ENCODE data around the gene UTP11.
"Not testable (repeated sequence)": the region's sequence is repeated elsewhere in the genome, so short reads cannot be mapped to it uniquely, and the experiment has no call there.

Gene UTP11

GRCh38 chr1:38027201-38028104 lies 14.9 kb downstream of the UTP11 start:
- no peak for DNase-seq (ENCODE audit: low spot score)

GRCh38 chr1:38028105-38028591 lies 15.6 kb downstream of the UTP11 start:
- no peak for DNase-seq (ENCODE audit: low spot score)

DNA sequence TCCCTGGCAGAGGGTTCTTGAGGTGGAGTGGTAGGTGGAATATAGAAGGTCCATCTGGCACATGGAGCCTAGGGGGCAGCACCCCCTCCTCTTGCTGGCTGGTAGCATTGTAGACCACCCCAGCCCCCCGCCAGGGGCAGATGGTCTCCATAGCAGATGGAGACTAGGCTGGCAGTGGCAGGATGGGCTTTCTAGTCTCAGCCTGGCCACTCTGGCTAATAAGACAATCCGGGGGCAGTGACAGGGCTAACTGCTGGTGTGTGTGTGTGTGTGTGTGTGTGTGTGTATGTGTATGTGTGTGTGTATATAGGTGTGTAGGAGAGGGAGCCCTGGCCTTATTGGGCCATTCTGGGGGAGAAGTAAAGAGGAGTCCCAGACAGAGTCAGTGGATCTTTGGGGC lies 16.1 kb downstream of the UTP11 start:
- DNase-seq (ENCODE audit: low spot score) = no peak

- no peak for DNase-seq (ENCODE audit: low spot score)
These were observed 16.6 kb downstream of the UTP11 start for GRCh38 chr1:38029081-38029681.

DNA sequence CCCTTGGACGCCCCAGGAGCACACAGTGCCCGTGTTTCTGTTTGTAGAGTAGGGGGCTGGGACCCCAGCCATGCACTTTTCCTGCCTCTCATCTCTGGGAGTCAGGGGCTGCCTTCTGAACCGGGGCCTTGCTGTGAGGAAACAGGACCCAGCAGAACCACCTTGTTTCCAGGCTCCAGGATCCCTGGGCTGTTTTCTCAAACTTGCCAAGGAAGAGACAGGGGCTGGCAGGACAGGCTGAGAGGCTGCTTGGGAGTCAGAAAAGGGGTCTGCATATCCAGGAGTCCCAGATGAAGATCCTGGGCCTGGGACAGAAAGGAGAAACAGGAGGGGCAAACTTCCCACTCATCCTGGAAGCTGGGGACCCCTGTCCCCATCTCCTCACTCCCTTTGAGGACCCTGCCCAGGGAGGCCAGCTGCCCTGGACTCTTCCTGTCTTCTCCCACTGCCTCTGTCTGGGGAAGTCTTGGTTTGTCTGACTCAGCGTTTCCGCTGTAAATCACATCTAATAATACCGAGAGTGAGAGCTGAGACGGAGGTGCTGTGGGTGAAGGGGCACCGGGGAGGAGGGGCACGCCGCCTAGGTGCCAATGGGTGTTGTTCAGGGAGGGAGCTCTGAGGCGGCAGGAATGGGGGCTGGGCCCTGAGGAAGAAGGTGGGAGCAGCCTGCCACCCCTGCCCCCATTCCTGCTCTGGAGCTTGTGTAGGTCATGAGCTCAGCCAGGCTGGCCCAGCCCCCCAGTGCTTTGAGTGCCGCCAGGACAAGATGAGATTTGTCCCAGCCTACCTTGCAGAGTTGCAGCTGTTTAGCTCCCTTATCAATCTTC lies 17.4 kb downstream of the UTP11 start:
- peak; percentile 82 for DNase-seq (ENCODE audit: low spot score)

DNA sequence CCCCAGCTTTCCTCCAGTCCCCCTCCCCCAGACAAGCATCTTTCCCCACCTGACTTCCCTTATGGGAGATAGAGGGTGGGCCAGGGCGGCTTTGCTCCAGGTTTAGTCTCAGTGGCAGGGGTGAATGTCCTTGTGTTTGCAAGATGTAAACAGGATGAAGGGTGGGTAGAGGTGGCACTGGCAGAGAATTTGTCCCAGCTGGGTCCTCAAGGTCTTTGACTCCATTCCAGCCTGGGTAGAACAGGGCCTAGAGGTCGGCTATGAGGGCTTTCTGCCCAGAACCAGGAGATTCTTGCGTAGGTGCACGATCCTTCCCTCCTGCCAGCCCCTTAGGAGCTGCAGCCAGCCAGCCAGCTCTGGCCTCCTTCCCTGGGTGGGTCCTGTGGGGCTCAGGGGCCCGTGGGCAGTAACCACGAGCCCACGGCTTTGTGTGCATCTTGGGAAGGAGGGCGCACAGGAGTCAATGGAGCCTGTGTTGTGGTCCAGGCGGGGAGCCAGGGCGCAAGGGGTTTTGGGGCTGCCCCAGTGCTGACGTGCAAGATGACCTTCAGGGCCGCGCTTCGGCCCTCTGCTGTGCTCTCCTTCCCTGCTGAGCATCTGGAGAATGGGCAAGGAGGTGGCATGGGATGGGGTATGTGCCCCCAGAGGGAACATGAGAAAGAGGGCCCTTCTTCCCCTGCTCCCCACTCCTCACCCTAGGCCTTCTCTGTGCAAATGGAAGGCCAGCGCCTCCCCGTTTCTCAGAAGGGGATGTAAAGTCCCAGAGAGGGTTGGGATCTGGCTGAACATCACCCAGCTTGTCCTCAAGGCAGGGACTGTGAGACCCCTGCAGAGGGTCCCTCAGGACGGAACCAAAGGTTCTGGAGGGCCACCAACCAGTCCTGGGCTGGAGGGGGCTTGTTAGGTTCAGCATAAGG lies 18.3 kb downstream of the UTP11 start:
- DNase-seq (ENCODE audit: low spot score) = no peak

DNA sequence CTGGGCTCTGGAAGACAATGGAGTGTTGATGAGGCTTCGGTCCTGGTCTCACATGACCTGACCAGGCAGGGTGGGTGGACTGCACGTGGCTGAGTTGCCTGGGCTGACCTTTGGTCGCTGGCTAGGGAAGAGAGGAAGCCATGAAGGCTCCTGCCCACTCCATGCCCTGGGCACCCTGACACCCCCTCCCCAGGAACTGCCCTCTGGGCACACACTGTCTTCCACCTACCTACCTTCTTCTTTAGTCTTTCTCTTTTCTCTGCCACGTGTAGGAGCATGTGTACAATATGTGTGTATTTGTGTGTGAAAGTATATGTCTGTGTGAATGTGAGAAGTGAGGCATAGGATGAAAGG lies 19.0 kb downstream of the UTP11 start:
- peak; percentile 43 for DNase-seq (ENCODE audit: low spot score)

DNA sequence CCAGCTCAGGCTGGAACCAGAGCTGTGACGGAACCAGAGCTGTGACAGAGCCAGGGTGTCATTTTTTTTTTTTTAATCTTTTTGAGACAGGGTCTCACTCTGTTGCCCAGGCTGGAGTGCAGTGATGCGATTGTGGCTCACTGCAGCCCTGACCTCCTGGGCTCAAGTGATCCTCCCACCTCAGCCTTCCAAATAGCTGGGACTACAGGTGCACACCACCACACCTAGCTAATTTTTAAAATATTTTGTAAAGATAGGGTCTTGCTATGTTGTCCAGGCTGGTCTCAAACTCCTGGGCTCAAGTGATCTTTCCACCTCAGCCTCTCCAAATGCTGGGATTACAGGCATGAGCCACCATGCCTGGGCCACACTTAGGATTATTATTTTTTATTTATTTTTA lies 20.5 kb downstream of the UTP11 start:
- DNase-seq (ENCODE audit: low spot score) = not testable (repeated sequence)

DNA sequence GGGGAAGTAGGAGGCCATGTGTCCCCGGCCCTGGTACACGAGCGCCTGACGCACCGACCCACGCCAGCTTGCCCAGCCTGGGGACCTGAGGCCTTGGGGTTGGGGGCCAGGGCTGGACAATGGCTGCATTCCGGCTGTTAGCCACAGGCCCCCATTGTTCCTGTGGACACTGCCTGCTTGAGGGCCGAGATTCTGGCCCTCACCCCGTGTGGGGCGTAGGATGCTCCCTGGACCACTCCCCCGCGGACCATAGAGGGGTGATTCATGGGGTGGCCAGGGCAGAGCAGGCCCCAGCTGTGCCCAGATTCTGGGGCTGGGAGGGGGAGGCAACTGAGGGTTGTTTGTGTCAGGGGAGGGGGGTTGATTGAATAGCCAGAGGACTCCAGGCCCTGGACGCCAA lies 22.3 kb downstream of the UTP11 start:
- no peak for DNase-seq (ENCODE audit: low spot score)

GRCh38 chr1:38037221-38037939 lies 24.8 kb downstream of the UTP11 start:
- no peak for DNase-seq (ENCODE audit: low spot score)

- no peak for DNase-seq (ENCODE audit: low spot score)
These were observed 26.3 kb downstream of the UTP11 start for GRCh38 chr1:38038861-38039260.

DNA sequence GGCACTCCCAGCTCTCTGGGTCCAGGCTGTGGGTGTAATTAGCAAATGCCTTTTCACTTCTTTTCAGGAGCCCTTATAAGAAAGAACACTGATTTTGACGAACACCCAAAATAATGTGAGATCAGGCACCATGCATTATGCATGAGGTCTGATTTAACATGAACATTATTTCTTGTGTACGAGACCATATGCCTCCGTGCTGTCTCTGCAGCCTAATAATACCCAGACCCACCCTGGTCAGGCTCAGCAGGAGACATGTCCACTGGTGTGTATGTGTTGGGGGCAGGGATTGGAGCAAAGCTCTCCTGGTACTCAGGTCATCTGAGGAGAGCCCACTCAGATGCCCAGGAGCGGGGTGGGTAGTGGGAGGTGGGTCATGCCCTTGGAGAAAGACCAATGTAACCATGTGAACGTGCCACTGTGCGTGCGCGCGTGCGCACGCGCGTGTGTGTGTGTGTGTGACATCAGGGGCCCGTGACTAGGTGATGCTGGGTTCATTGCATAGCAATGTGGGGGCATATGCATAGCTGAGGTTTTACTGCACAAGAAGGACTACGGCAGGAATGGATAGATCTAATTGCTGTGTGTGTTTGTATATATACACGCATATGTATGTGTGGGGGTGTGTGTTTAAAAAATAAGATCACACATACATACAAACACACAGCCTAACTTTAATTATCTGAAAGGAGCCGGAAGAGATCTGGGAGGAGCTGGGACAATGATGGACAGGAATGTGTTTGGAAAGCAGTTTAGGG lies 27.0 kb downstream of the UTP11 start:
- DNase-seq (ENCODE audit: low spot score) = no peak

GRCh38 chr1:38041936-38042834 lies 29.7 kb downstream of the UTP11 start:
- DNase-seq (ENCODE audit: low spot score) = no peak

- no peak for DNase-seq (ENCODE audit: low spot score)
These were observed 30.7 kb downstream of the UTP11 start for GRCh38 chr1:38043036-38043747.

- no peak for DNase-seq (ENCODE audit: low spot score)
These were observed 32.0 kb downstream of the UTP11 start for GRCh38 chr1:38044221-38045215.

GRCh38 chr1:38045401-38046332 lies 33.1 kb downstream of the UTP11 start:
- no peak for DNase-seq (ENCODE audit: low spot score)
